GM19468 (cell line): Measurements from ENCODE around the gene TMEM200C.

Experiments used
- ATAC-seq: cut with Tn5 transposase; IDR thresholded peaks from one replicate; pipeline ENCODE4 v1.9.1; 2021; ENCODE audit warnings: mild to moderate bottlenecking, moderate library complexity, moderate number of reproducible peaks; ENCODE audit not compliant: unreplicated experiment; ENCODE audit errors: extremely low read depth

The TMEM200C gene

GRCh38 chr18:5840547-5840946 lies 54.8 kb downstream of the TMEM200C start:
- no peak for ATAC-seq

GRCh38 chr18:5840025-5840424 lies 55.3 kb downstream of the TMEM200C start:
- no peak for ATAC-seq

- no peak for ATAC-seq
Observed at GRCh38 chr18:5839102-5839501, 56.2 kb downstream of the TMEM200C start.
